Panc1 (cell line): ENCODE measurements around the gene HABP4. TPM values are rescaled to one million over a fixed set of nuclear protein-coding genes. Genes with fewer than 3 reads are reported as not detected.

Source experiments
- ATAC-seq: fragments of 200-7000 bp; cut with Tn5 transposase; 2 replicates; pipeline ENCODE4 v1.9.1; 2020; ENCODE audit warnings: mild to moderate bottlenecking, moderate library complexity
- BruUV-seq: library from RNA; stranded (reverse); fragments of 400-500 nt; replicated peaks from 2 replicates; lab custom pipeline; 2021; lab: Mats Ljungman, UMichigan
- CTCF ChIA-PET: fragments of 300-600 bp; sonication (Branson Sonifier 250); formaldehyde crosslinking; loops from one replicate; lab custom pipeline; 2022; ENCODE audit warnings: antibody characterized with exemption; lab: Charles Lee
- POLR2A ChIA-PET: fragments of 300-600 bp; sonication (Branson Sonifier 250); formaldehyde crosslinking; loops from one replicate; lab custom pipeline; 2022; ENCODE audit warnings: antibody characterized with exemption; lab: Charles Lee
- DNase-seq: peaks from one replicate; pipeline ENCODE4 v3.0.0-alpha.2; 2010; ENCODE audit warnings: low read depth, low spot score
- H3K27ac ChIP-seq: 2 replicates; pipeline ENCODE4 v1.5.1; 2011; ENCODE audit warnings: mild to moderate bottlenecking, low read length, inconsistent platforms
- H3K27me3 ChIP-seq: fragments of 200-500 bp; sonication (Bioruptor generic); 2 replicates; pipeline ENCODE4 v1.6.0; 2014; ENCODE audit warnings: low read length, inconsistent platforms; ENCODE audit not compliant: control insufficient read depth, insufficient read depth
- H3K36me3 ChIP-seq: fragments of 200-500 bp; sonication (Bioruptor generic); 2 replicates; pipeline ENCODE4 v1.5.1; 2014; ENCODE audit warnings: inconsistent platforms, mild to moderate bottlenecking, low read length, moderate library complexity; ENCODE audit not compliant: control insufficient read depth, insufficient read depth
- H3K4me1 ChIP-seq: 2 replicates; pipeline ENCODE4 v1.5.1; 2011; ENCODE audit warnings: inconsistent platforms, mild to moderate bottlenecking, low read length, moderate library complexity; ENCODE audit not compliant: control insufficient read depth, insufficient read depth
- H3K4me3 ChIP-seq, 2 experiments: 2 replicates each; pipeline ENCODE4 v1.5.1; 2011 to 2012; ENCODE audit warnings: low read depth in 2 of 2, low read length in 2 of 2, mild to moderate bottlenecking in 2 of 2, inconsistent platforms in 1 of 2, moderate library complexity in 1 of 2
- H3K9me3 ChIP-seq: fragments of 200-500 bp; sonication (Bioruptor generic); 2 replicates; pipeline ENCODE4 v1.5.1; 2014; ENCODE audit warnings: low read depth, mild to moderate bottlenecking, inconsistent platforms, low read length, moderate library complexity; ENCODE audit not compliant: control insufficient read depth, insufficient read depth
- CTCF ChIP-seq: fragments of 450-650 bp; IDR thresholded peaks from 2 replicates; pipeline ENCODE4 v1.5.1; 2017; ENCODE audit warnings: mild to moderate bottlenecking
- POLR2AphosphoS5 ChIP-seq: IDR thresholded peaks from 2 replicates; pipeline ENCODE4 v1.6.1; 2012; ENCODE audit warnings: mild to moderate bottlenecking, low read depth, low read length, moderate library complexity
- REST ChIP-seq, 2 experiments: IDR thresholded peaks; 2 replicates each; pipeline ENCODE4 v1.6.1; 2011 to 2012; ENCODE audit warnings: low read depth in 2 of 2, control low read depth in 1 of 2, low read length in 1 of 2, mild to moderate bottlenecking in 1 of 2, moderate library complexity in 1 of 2; ENCODE audit not compliant: insufficient read depth in 1 of 2
- SIN3A ChIP-seq: IDR thresholded peaks from 2 replicates; pipeline ENCODE4 v1.6.1; 2012; ENCODE audit warnings: low read depth, mild to moderate bottlenecking, low read length, moderate library complexity, borderline replicate concordance; ENCODE audit not compliant: insufficient read depth
- TCF7L2 ChIP-seq: IDR thresholded peaks from 2 replicates; pipeline ENCODE4 v1.6.1; 2011; ENCODE audit warnings: mild to moderate bottlenecking, low read depth, low read length, inconsistent platforms
- in situ Hi-C: cut with HindIII; loops from 2 replicates; pipeline ENCODE4 v1.10.0; 2016; ENCODE audit warnings: low sequenced_read_pairs, low pct_unique_long_range_greater_than_20kb
- intact Hi-C: fragments of 100-400 bp; cut with micrococcal nuclease; formaldehyde crosslinking; loops from one replicate; pipeline ENCODE4 v1.10.0; 2022; ENCODE audit not compliant: unreplicated experiment
- total RNA-seq: library from RNA; stranded (reverse); gene quantifications from one replicate; pipeline ENCODE4 v1.2.1, GENCODE V29; 2021; ENCODE audit not compliant: unreplicated experiment

HABP4 gene
- total RNA-seq, 1 experiment from 2014 or later = 32.3 TPM

- Histone ChIP-seq H3K27ac (no peak overlapping the region), H3K36me3 (peaks cover 11% of the 10 kb centered on the region), H3K4me1 (no peaks in the 10 kb centered on the region; the same call in 1 of the 2 replicates), H3K9me3 (no peaks in the 10 kb centered on the region), H3K27me3 (no peaks in the 10 kb centered on the region), H3K4me3 (no peak overlapping the region)
- BruUV-seq = no TSS peak
- ATAC-seq = no peak
- in situ Hi-C loops = no loop called here
- no peak for DNase-seq
- TF ChIP-seq TCF7L2 (no peak), REST (IDR thresholded peaks at IDR 0.05; ENCODE audit: insufficient read depth in 1 of 2, low read depth in 2 of 2, low read length in 1 of 2) (no peak), SIN3A (no peak)
- intact Hi-C loops = no loop called here
- ChIA-PET POLR2A (no interaction called here), CTCF (no interaction called here)
Measured at GRCh38 chr9:96485280-96485679, 35.3 kb downstream of the HABP4 start.

DNA sequence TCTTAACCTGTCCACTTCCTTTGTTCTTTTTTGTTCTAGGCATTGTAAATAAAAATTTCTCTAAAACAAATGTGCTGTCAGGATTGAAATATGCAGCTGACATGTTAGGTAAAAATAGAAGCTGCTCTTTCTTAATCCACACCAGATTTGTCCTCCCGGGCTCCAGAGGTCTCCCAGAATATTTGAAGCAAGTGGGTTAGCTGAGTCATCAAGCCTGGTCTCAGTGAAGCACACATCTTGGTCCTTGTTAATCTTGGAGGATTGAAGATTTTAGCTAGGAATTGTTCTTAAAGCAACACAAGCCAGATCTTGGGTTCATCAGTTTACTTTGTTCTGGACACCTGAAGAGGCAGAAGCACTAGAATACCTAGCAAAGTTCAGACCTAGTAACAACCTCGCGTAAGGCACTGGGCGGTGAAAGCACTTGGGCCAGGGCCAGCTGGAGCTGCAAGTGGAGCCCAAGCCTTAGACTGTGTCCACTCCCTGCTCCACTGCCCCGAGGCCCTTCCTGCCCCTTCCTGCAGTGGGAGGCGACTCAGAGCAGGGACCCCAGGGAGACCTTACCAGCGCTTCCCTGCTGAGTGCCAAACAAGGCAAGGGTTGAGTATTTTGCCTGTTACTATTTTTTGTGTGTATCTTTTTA, 36.5 kb downstream of the HABP4 start:
- ATAC-seq = no peak
- CTCF ChIA-PET = no interaction called here

More for the DNA sequence above, 36.5 kb downstream of the HABP4 start:
- in situ Hi-C loops (no loop called here), intact Hi-C loops (no loop called here)
- H3K4me3 ChIP-seq = no peak overlapping the region
- H3K27ac ChIP-seq = no peak overlapping the region
- no peak for TF ChIP-seq POLR2AphosphoS5
- no peak for TF ChIP-seq TCF7L2
- TF ChIP-seq CTCF = no peak
- no peak for TF ChIP-seq SIN3A
- no peak for TF ChIP-seq REST (IDR thresholded peaks at IDR 0.05; ENCODE audit: insufficient read depth in 1 of 2, low read depth in 2 of 2, low read length in 1 of 2)
- H3K9me3 ChIP-seq = no peaks in the 10 kb centered on the region
- POLR2A ChIA-PET = interaction anchor here (0.6 kb wide), 1 partner anchor 14 kb away, joined by 3 read pairs; no protein-coding TSS in a partner anchor
- DNase-seq = no peak
- no TSS peak for BruUV-seq
- no peaks in the 10 kb centered on the region for H3K27me3 ChIP-seq
- no peaks in the 10 kb centered on the region; the same call in 1 of the 2 replicates for H3K4me1 ChIP-seq
- peaks cover 16% of the 10 kb centered on the region for H3K36me3 ChIP-seq
